Nephron (organoid): ENCODE results near the gene GPR17.

Experiments used
- H3K27ac Mint-ChIP-seq, 3 experiments: 2 replicates each; pipeline ENCODE4 v1.8.0; 2020; ENCODE audit warnings: mixed read lengths in 3 of 3, mild to moderate bottlenecking in 2 of 3, moderate library complexity in 1 of 3
- H3K27me3 Mint-ChIP-seq: 2 replicates; pipeline ENCODE4 v1.8.0; 2021; ENCODE audit warnings: low read depth, mild to moderate bottlenecking, moderate library complexity, mixed read lengths
- H3K36me3 Mint-ChIP-seq: 2 replicates; pipeline ENCODE4 v1.8.0; 2020; ENCODE audit warnings: low read depth, mixed read lengths
- H3K4me1 Mint-ChIP-seq: 2 replicates; pipeline ENCODE4 v1.8.0; 2020; ENCODE audit warnings: mixed read lengths
- H3K4me3 Mint-ChIP-seq, 3 experiments: 2 replicates each; pipeline ENCODE4 v1.8.0; 2020; ENCODE audit warnings: mild to moderate bottlenecking in 3 of 3, mixed read lengths in 3 of 3, moderate library complexity in 2 of 3
- H3K9me3 Mint-ChIP-seq: 2 replicates; pipeline ENCODE4 v1.8.0; 2020; ENCODE audit warnings: mixed read lengths
- TF ChIP-seq, protein P1 (sequence below), 3 experiments: fragments of 200-600 bp; sonication (generic); IDR thresholded peaks; one replicate each; pipeline ENCODE4 v1.5.0; 2021; ENCODE audit warnings: antibody characterized with exemption in 3 of 3; ENCODE audit not compliant: unreplicated experiment in 3 of 3

GPR17 gene

GRCh38 chr2:127634066-127634617 is 11.8 kb upstream of the GPR17 start:
- no peaks in the 10 kb centered on the region for H3K4me1 Mint-ChIP-seq
- H3K36me3 Mint-ChIP-seq, result no peaks in the 10 kb centered on the region
- H3K4me3 Mint-ChIP-seq, result no peak overlapping the region
- H3K27me3 Mint-ChIP-seq, result no peaks in the 10 kb centered on the region
- H3K27ac Mint-ChIP-seq, result no peak overlapping the region
- H3K9me3 Mint-ChIP-seq, result no peaks in the 10 kb centered on the region
- TF ChIP-seq, protein P1, sequence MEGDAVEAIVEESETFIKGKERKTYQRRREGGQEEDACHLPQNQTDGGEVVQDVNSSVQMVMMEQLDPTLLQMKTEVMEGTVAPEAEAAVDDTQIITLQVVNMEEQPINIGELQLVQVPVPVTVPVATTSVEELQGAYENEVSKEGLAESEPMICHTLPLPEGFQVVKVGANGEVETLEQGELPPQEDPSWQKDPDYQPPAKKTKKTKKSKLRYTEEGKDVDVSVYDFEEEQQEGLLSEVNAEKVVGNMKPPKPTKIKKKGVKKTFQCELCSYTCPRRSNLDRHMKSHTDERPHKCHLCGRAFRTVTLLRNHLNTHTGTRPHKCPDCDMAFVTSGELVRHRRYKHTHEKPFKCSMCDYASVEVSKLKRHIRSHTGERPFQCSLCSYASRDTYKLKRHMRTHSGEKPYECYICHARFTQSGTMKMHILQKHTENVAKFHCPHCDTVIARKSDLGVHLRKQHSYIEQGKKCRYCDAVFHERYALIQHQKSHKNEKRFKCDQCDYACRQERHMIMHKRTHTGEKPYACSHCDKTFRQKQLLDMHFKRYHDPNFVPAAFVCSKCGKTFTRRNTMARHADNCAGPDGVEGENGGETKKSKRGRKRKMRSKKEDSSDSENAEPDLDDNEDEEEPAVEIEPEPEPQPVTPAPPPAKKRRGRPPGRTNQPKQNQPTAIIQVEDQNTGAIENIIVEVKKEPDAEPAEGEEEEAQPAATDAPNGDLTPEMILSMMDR (IDR thresholded peaks at IDR 0.05; ENCODE audit: unreplicated experiment in 3 of 3), result no peak

DNA sequence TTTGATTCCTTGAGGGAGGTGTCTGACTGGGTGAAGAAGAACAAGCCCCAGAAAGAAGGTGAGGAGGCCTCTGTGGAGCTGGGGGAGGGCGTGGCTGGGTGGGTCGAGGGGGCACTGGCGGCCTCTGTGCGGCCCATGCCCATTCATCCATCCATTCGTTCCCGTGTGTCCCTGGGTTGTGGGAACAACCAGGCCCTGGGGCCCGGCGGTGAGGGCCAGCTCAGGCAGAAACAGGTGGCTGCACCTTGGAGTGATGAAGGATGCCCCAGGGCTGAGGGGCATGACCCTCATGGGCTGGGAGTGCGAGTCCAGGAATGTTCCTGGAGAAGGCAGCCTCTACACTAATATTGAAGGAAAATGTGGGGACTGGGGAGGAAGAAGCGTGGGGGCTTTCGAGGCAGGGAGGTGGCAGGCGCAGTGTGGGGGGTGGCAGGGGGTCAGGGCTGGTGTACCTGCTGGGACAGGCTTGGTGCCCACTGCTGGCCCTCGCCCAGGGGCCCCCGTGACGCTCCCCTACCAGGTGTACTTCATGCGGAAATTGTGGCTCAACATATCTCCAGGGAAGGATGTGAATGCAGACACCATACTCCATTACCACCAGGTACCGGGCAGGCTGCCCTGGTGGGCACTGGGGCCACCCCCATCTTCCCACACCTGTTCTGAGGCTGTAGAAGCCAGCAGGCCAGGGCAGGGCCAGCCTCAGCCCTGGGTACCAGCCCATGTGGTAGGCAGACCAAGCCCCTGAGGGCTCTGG is 11.2 kb upstream of the GPR17 start:
- Mint-ChIP-seq H3K4me1 (no peaks in the 10 kb centered on the region), H3K9me3 (no peaks in the 10 kb centered on the region), H3K27me3 (no peaks in the 10 kb centered on the region), H3K4me3 (no peak overlapping the region), H3K27ac (no peak overlapping the region), H3K36me3 (no peaks in the 10 kb centered on the region)
- TF ChIP-seq, protein P1 (IDR thresholded peaks at IDR 0.05; ENCODE audit: unreplicated experiment in 3 of 3), result no peak

DNA sequence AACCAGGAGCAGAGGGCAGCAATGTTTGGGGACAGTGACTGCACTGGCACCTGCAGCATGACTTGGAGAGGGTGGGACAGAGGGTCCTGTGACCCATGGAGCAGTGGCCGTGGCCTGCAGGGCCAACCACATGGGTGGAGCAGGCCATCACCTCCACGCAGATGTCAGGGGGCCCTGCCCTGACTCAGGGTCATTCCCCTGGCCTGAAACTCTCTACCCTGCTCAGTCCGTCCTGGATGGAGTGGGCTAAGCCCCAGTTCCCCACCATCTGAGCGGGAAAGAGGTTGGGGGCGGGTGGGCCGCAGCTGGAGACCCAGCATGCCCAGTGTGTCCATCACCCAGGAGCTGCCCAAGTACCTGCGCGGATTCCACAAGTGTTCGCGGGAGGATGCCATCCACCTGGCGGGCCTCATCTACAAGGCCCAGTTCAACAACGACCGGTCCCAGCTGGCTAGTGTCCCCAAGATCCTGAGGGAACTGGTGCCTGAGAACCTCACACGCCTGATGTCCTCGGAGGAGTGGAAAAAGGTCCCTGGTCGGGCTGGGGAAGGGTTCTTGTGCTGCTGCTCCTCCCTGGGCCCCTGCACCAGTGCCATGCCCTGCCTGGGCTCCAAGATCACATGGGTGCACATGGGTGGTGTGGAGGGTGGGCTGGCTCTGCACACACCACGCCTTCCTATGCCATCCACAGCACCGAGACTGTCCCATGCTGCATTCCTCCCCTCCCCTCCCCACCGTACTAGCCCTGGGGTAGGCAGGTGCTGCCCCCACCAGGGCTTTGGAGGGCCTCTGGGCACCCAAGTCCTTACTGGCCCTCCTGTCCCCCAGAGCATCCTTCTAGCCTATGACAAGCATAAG is 10.3 kb upstream of the GPR17 start:
- Mint-ChIP-seq H3K27ac (no peak overlapping the region), H3K36me3 (no peaks in the 10 kb centered on the region), H3K27me3 (no peaks in the 10 kb centered on the region), H3K4me1 (no peaks in the 10 kb centered on the region), H3K9me3 (no peaks in the 10 kb centered on the region), H3K4me3 (no peak overlapping the region)
- TF ChIP-seq, protein P1 (IDR thresholded peaks at IDR 0.05; ENCODE audit: unreplicated experiment in 3 of 3), result no peak

- Mint-ChIP-seq H3K9me3 (no peaks in the 10 kb centered on the region), H3K4me3 (no peak overlapping the region), H3K4me1 (no peaks in the 10 kb centered on the region), H3K36me3 (no peaks in the 10 kb centered on the region), H3K27ac (no peak overlapping the region), H3K27me3 (no peaks in the 10 kb centered on the region)
- TF ChIP-seq, protein P1 (IDR thresholded peaks at IDR 0.05; ENCODE audit: unreplicated experiment in 3 of 3), result no peak
These were observed 9.4 kb upstream of the GPR17 start for GRCh38 chr2:127636248-127637235.

- Mint-ChIP-seq H3K4me3 (no peak overlapping the region), H3K36me3 (no peaks in the 10 kb centered on the region), H3K27me3 (no peaks in the 10 kb centered on the region), H3K9me3 (no peaks in the 10 kb centered on the region), H3K27ac (no peak overlapping the region), H3K4me1 (no peaks in the 10 kb centered on the region)
- TF ChIP-seq, protein P1 (IDR thresholded peaks at IDR 0.05; ENCODE audit: unreplicated experiment in 3 of 3), result no peak
These were observed 8.7 kb upstream of the GPR17 start for GRCh38 chr2:127637236-127637630.
